Transverse colon (tissue), 4 donors: Measurements from ENCODE around the gene DZIP1L. TPM values are rescaled to one million over a fixed set of nuclear protein-coding genes. Genes with fewer than 3 reads are reported as not detected.

ENCODE experiments used
- DNase-seq: peaks from one replicate; pipeline ENCODE4 v3.0.0-alpha.2; 2019
- H3K27ac ChIP-seq, 4 donors: fragments of 200-600 bp; sonication (generic); 2 replicates each; pipeline ENCODE4 v1.5.1; 2016 to 2018; ENCODE audit warnings: inconsistent platforms in 4 of 4
- H3K27me3 ChIP-seq: fragments of 200-600 bp; sonication (generic); 2 replicates; pipeline ENCODE4 v1.5.1; 2017; ENCODE audit warnings: inconsistent platforms
- H3K36me3 ChIP-seq, 4 donors: fragments of 200-600 bp; sonication (generic); 2 replicates each; pipeline ENCODE4 v1.5.1; 2017 to 2019; ENCODE audit warnings: inconsistent platforms in 4 of 4
- H3K4me1 ChIP-seq, 4 donors: fragments of 200-600 bp; sonication (generic); 2 replicates each; pipeline ENCODE4 v1.5.1; 2017 to 2020; ENCODE audit warnings: inconsistent platforms in 4 of 4
- H3K4me3 ChIP-seq, 4 donors: fragments of 200-600 bp; sonication (generic); 1 replicate in 1 of 4; 2 replicates in 3 of 4; pipeline versions ENCODE4 v1.5.1 to v1.6.1; 2017 to 2019; ENCODE audit warnings: inconsistent platforms in 4 of 4
- H3K9me3 ChIP-seq, 2 donors: fragments of 200-600 bp; sonication (generic); 2 replicates each; pipeline ENCODE4 v1.5.1; 2017 to 2019; ENCODE audit warnings: inconsistent platforms in 2 of 2
- EP300 ChIP-seq: sonication (generic); formaldehyde crosslinking; IDR thresholded peaks from one replicate; pipeline ENCODE4 v1.6.1; 2017; ENCODE audit warnings: antibody characterized with exemption, low read depth
- POLR2A ChIP-seq: fragments of 450-650 bp; IDR thresholded peaks from one replicate; pipeline ENCODE4 v1.6.1; 2016; ENCODE audit warnings: antibody characterized with exemption, mild to moderate bottlenecking, moderate library complexity
- POLR2AphosphoS5 ChIP-seq, 3 donors: sonication (generic); formaldehyde crosslinking; IDR thresholded peaks; one replicate each; pipeline ENCODE4 v1.6.1; 2016; ENCODE audit warnings: antibody characterized with exemption in 3 of 3
- WGBS, 2 donors: methylation state at CpG; one replicate each; pipeline ENCODE4 v1.1.5; 2018; ENCODE audit warnings: low coverage in 1 of 2; 5-methylcytosine and 5-hydroxymethylcytosine counted together
- in situ Hi-C, 4 donors: fragments of 200-750 bp; cut with MboI; loops; one replicate each; pipeline versions ENCODE4 v1.15.0 to v1.15.1; 2017; ENCODE audit warnings: low sequenced_read_pairs in 3 of 4, low pct_ligation_motif_present in 1 of 4, low pct_unique_long_range_greater_than_20kb in 1 of 4
- intact Hi-C: fragments of 100-400 bp; cut with DNase I; formaldehyde crosslinking; loops from one replicate; pipeline ENCODE4 v1.15.1; 2023; ENCODE audit warnings: low total_unique reads
- total RNA-seq, 4 donors: library from RNA; depleted of rRNA; stranded (reverse); fragments of >200 nt; gene quantifications; one replicate each; pipeline ENCODE4 v1.1.0, GENCODE V29; 2016
- TF ChIP-seq, protein P1 (sequence below), 5 experiments: fragments of 200-600 bp in 3 of 5; fragments of 450-650 bp in 2 of 5; sonication (generic) in 3 of 5; IDR thresholded peaks; 1 replicate in 2 of 5; 2 replicates in 3 of 5; pipeline ENCODE4 v1.5.1; 2016 to 2017; ENCODE audit warnings: antibody characterized with exemption in 5 of 5, inconsistent platforms in 3 of 5, mild to moderate bottlenecking in 2 of 5, moderate library complexity in 1 of 5

DZIP1L gene
- total RNA-seq, 4 donors from 2014 or later: 4.6 to 13.0 (median 5.1) TPM; not detected in 1

DNA sequence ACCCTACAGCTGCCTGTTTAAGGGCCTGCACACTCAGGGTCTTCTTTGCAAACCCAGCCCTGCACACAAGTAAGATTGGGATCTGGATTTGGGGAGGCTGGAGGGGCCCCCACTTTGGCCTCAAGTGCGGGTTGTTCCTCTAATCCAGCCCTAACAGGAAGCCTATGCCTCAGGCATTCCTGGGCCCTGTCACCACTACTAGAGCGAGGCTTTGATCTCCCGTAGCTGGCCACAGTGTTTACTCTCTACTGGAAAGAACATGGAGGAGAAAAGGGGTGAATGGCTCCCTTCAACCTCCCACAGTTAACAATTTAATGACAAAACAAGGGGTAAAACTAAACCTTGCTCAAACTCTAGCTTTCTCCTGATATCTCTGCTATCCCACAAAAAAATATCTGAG, 48.4 kb downstream of the DZIP1L start:
- no peak for DNase-seq
- Histone ChIP-seq H3K4me1 (no peaks in the 10 kb centered on the region), H3K27me3 (no peaks in the 10 kb centered on the region), H3K4me3 (no peak overlapping the region), H3K27ac (no peak overlapping the region), H3K9me3 (no peaks in the 10 kb centered on the region), H3K36me3 (no peaks in the 10 kb centered on the region)
- intact Hi-C loops: no loop called here
- in situ Hi-C loops: loop anchor here in 3 of 4 donors (5.0 to 10.0 kb wide), 2 partner anchors 48 to 50 kb away; partner anchors contain the start of gene DZIP1L (in 3 of the 3)
- WGBS, 2 donors: 88 to 94% methylated on average over 3 of the region's 3 CpGs
- TF ChIP-seq EP300: no peak
- TF ChIP-seq, protein P1, sequence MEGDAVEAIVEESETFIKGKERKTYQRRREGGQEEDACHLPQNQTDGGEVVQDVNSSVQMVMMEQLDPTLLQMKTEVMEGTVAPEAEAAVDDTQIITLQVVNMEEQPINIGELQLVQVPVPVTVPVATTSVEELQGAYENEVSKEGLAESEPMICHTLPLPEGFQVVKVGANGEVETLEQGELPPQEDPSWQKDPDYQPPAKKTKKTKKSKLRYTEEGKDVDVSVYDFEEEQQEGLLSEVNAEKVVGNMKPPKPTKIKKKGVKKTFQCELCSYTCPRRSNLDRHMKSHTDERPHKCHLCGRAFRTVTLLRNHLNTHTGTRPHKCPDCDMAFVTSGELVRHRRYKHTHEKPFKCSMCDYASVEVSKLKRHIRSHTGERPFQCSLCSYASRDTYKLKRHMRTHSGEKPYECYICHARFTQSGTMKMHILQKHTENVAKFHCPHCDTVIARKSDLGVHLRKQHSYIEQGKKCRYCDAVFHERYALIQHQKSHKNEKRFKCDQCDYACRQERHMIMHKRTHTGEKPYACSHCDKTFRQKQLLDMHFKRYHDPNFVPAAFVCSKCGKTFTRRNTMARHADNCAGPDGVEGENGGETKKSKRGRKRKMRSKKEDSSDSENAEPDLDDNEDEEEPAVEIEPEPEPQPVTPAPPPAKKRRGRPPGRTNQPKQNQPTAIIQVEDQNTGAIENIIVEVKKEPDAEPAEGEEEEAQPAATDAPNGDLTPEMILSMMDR (IDR thresholded peaks at IDR 0.05): no peak
- TF ChIP-seq POLR2AphosphoS5 (IDR thresholded peaks at IDR 0.05): no peak
- TF ChIP-seq POLR2A: no peak

GRCh38 chr3:138066383-138066782, 49.0 kb downstream of the DZIP1L start:
- H3K27ac ChIP-seq: no peak overlapping the region
- no peak for DNase-seq
- no peaks in the 10 kb centered on the region for H3K27me3 ChIP-seq
- H3K36me3 ChIP-seq: no peaks in the 10 kb centered on the region
- H3K9me3 ChIP-seq: no peaks in the 10 kb centered on the region
- in situ Hi-C loops (loop anchor here in 3 of 4 donors (5.0 to 10.0 kb wide), 2 partner anchors 48 to 51 kb away; partner anchors contain the start of gene DZIP1L (in 3 of the 3)), intact Hi-C loops (no loop called here)
- H3K4me1 ChIP-seq: no peaks in the 10 kb centered on the region
- TF ChIP-seq EP300 (no peak), POLR2A (no peak), POLR2AphosphoS5 (IDR thresholded peaks at IDR 0.05) (no peak)
- TF ChIP-seq, protein P1 (IDR thresholded peaks at IDR 0.05): no peak
- 76 to 82% methylated on average over 2 to 8 of the region's 8 CpGs for WGBS, 2 donors
- H3K4me3 ChIP-seq: no peak overlapping the region

- intact Hi-C loops: no loop called here
- no peak for TF ChIP-seq POLR2A
- TF ChIP-seq EP300: no peak
- TF ChIP-seq, protein P1 (IDR thresholded peaks at IDR 0.05): no peak
- TF ChIP-seq POLR2AphosphoS5 (IDR thresholded peaks at IDR 0.05): no peak
- Histone ChIP-seq H3K36me3 (no peaks in the 10 kb centered on the region), H3K27me3 (no peaks in the 10 kb centered on the region), H3K4me1 (no peaks in the 10 kb centered on the region), H3K4me3 (no peak overlapping the region), H3K27ac (no peak overlapping the region), H3K9me3 (no peaks in the 10 kb centered on the region)
- in situ Hi-C loops: loop anchor here in 3 of 4 donors (5.0 to 10.0 kb wide), 2 partner anchors 49 to 51 kb away; partner anchors contain the start of gene DZIP1L (in 3 of the 3)
- WGBS, 2 donors: 91 to 94% methylated on average over 2 of the region's 2 CpGs
- no peak for DNase-seq
Measured at GRCh38 chr3:138065949-138066348, 49.5 kb downstream of the DZIP1L start.

DNA sequence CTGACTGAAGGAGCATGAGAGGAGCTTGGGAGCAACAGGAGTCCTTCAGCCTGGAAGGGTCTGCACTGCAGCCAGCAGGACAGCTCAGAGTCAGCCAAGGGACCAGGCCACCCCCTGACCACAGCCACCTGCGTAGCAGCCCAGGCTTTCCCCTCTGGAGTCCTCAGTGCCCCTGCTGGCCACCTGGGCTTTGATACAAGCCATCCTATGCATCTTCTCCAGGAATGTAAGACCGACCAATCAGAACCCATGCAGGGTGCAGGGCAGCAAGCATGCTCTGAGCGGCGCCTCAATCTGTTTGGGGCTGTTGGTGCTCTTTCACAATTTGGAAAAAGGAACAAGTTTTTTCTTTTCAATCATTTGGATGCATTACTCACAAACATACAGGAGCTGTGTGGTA, 52.0 kb downstream of the DZIP1L start:
- Histone ChIP-seq H3K4me3 (no peak overlapping the region), H3K4me1 (no peaks in the 10 kb centered on the region), H3K9me3 (no peaks in the 10 kb centered on the region), H3K27ac (no peak overlapping the region), H3K27me3 (no peaks in the 10 kb centered on the region), H3K36me3 (no peaks in the 10 kb centered on the region)
- no peak for DNase-seq
- in situ Hi-C loops: loop anchor here in 1 of 4 donors (10.0 kb wide), 1 partner anchor 51 kb away; the partner anchor contains the start of gene DZIP1L
- intact Hi-C loops: no loop called here
- 61% methylated on average over 4 of the region's 4 CpGs; no CpG with 5 or more reads in 1 of the 2 donors for WGBS, 2 donors
- no peak for TF ChIP-seq EP300
- TF ChIP-seq POLR2A: no peak
- TF ChIP-seq, protein P1 (IDR thresholded peaks at IDR 0.05): no peak
